DND-41 (cell line): ENCODE data around the gene SLC35A1.

Source experiments
- ATAC-seq: fragments of 200-7000 bp; cut with Tn5 transposase; 3 replicates; pipeline ENCODE4 v1.9.1; 2021; ENCODE audit warnings: low read depth; ENCODE audit not compliant: insufficient read depth
- DNase-seq: peaks from one replicate; pipeline ENCODE4 v3.0.0-alpha.2; 2020
- H2AFZ ChIP-seq: 2 replicates; pipeline ENCODE4 v1.6.0; 2012; ENCODE audit warnings: low read depth, low read length
- H3K27ac ChIP-seq: 2 replicates; pipeline ENCODE4 v1.5.1; 2012; ENCODE audit warnings: low read length, inconsistent platforms
- H3K27me3 ChIP-seq: fragments of 200-600 bp; sonication (generic); 2 replicates; pipeline ENCODE4 v1.6.0; 2012; ENCODE audit warnings: low read length, mild to moderate bottlenecking, inconsistent platforms; ENCODE audit not compliant: insufficient read depth, poor library complexity
- H3K36me3 ChIP-seq: 2 replicates; pipeline ENCODE4 v1.5.1; 2012; ENCODE audit warnings: low read length, inconsistent platforms; ENCODE audit not compliant: insufficient read depth
- H3K4me1 ChIP-seq: 2 replicates; pipeline ENCODE4 v1.5.1; 2012; ENCODE audit warnings: mild to moderate bottlenecking, low read length; ENCODE audit not compliant: insufficient read depth
- H3K4me2 ChIP-seq: 2 replicates; pipeline ENCODE4 v1.6.0; 2012; ENCODE audit warnings: mild to moderate bottlenecking, moderate library complexity, low read length, inconsistent platforms; ENCODE audit not compliant: insufficient read depth
- H3K4me3 ChIP-seq, 2 experiments: fragments of 200-600 bp in 1 of 2; shearing (Covaris generic) in 1 of 2; 2 replicates each; pipeline ENCODE4 v1.5.1; 2012 to 2016; ENCODE audit warnings: inconsistent platforms in 2 of 2, low read length in 2 of 2, mild to moderate bottlenecking in 2 of 2, low read depth in 1 of 2, moderate library complexity in 1 of 2
- H3K79me2 ChIP-seq: 2 replicates; pipeline ENCODE4 v1.6.0; 2012; ENCODE audit warnings: low read length, inconsistent platforms; ENCODE audit not compliant: insufficient read depth
- H3K9ac ChIP-seq: 2 replicates; pipeline ENCODE4 v1.6.0; 2012; ENCODE audit warnings: low read depth, mild to moderate bottlenecking, inconsistent platforms, low read length, moderate library complexity
- H3K9me3 ChIP-seq: 2 replicates; pipeline ENCODE4 v1.5.1; 2012; ENCODE audit warnings: low read length, moderate library complexity, mild to moderate bottlenecking, inconsistent platforms; ENCODE audit not compliant: insufficient read depth, severe bottlenecking
- H4K20me1 ChIP-seq: 2 replicates; pipeline ENCODE4 v1.6.0; 2012; ENCODE audit warnings: low read length; ENCODE audit not compliant: insufficient read depth
- CTCF ChIP-seq: IDR thresholded peaks from 2 replicates; pipeline ENCODE4 v1.5.1; 2012; ENCODE audit warnings: borderline replicate concordance, low read length, moderate library complexity, mild to moderate bottlenecking; ENCODE audit not compliant: poor library complexity, severe bottlenecking; ENCODE audit errors: extremely low read depth
- EZH2 ChIP-seq: IDR thresholded peaks from 3 replicates; pipeline ENCODE4 v1.6.1; 2012; ENCODE audit warnings: borderline replicate concordance, low read depth, mild to moderate bottlenecking, moderate library complexity, low read length, inconsistent platforms; ENCODE audit not compliant: severe bottlenecking

SLC35A1 gene

GRCh38 chr6:87514831-87515230, 42.1 kb downstream of the SLC35A1 start:
- no peak overlapping the region for H3K27ac ChIP-seq
- no peaks in the 10 kb centered on the region for H3K27me3 ChIP-seq
- no peak overlapping the region for H3K4me3 ChIP-seq
- H3K9me3 ChIP-seq, result no peaks in the 10 kb centered on the region
- no peaks in the 10 kb centered on the region for H3K79me2 ChIP-seq
- H3K9ac ChIP-seq, result no peak overlapping the region
- peaks cover 86% of the 10 kb centered on the region for H3K36me3 ChIP-seq
- H2AFZ ChIP-seq, result no peak overlapping the region
- no peaks in the 10 kb centered on the region for H3K4me1 ChIP-seq
- H4K20me1 ChIP-seq, result no peaks in the 10 kb centered on the region
- DNase-seq (no peak), ATAC-seq (no peak)
- H3K4me2 ChIP-seq, result no peak overlapping the region
- TF ChIP-seq CTCF (no peak), EZH2 (no peak)

GRCh38 chr6:87518453-87518852, 45.7 kb downstream of the SLC35A1 start:
- Histone ChIP-seq H3K4me2 (no peak overlapping the region), H3K27ac (no peak overlapping the region), H3K79me2 (no peaks in the 10 kb centered on the region), H3K27me3 (no peaks in the 10 kb centered on the region), H2AFZ (no peak overlapping the region), H3K4me3 (no peak overlapping the region), H3K9me3 (no peaks in the 10 kb centered on the region), H4K20me1 (no peaks in the 10 kb centered on the region), H3K4me1 (no peaks in the 10 kb centered on the region), H3K36me3 (peaks cover 76% of the 10 kb centered on the region), H3K9ac (no peak overlapping the region)
- ATAC-seq (no peak), DNase-seq (no peak)
- TF ChIP-seq EZH2, result no peak

- Histone ChIP-seq H3K27ac (no peak overlapping the region), H3K36me3 (peaks cover 55% of the 10 kb centered on the region), H3K9me3 (no peaks in the 10 kb centered on the region), H3K27me3 (no peaks in the 10 kb centered on the region), H3K79me2 (no peaks in the 10 kb centered on the region), H3K4me2 (no peak overlapping the region), H3K4me1 (no peaks in the 10 kb centered on the region), H3K9ac (no peak overlapping the region), H4K20me1 (no peaks in the 10 kb centered on the region), H3K4me3 (no peak overlapping the region), H2AFZ (no peak overlapping the region)
- DNase-seq (no peak), ATAC-seq (no peak)
- TF ChIP-seq EZH2 (no peak), CTCF (no peak)
These were observed 49.9 kb downstream of the SLC35A1 start for GRCh38 chr6:87522686-87523085.

- H3K36me3 ChIP-seq, result peaks cover 38% of the 10 kb centered on the region
- no peak overlapping the region for H3K4me2 ChIP-seq
- H3K9me3 ChIP-seq, result no peaks in the 10 kb centered on the region
- DNase-seq, result no peak
- H2AFZ ChIP-seq, result no peak overlapping the region
- no peak overlapping the region for H3K4me3 ChIP-seq
- no peaks in the 10 kb centered on the region for H4K20me1 ChIP-seq
- H3K9ac ChIP-seq, result no peak overlapping the region
- H3K4me1 ChIP-seq, result no peaks in the 10 kb centered on the region
- ATAC-seq, result no peak
- TF ChIP-seq EZH2 (no peak), CTCF (no peak)
- H3K27ac ChIP-seq, result no peak overlapping the region
- H3K27me3 ChIP-seq, result no peaks in the 10 kb centered on the region
- no peaks in the 10 kb centered on the region for H3K79me2 ChIP-seq
These were observed 56.4 kb downstream of the SLC35A1 start for GRCh38 chr6:87529221-87529620.
